ENCODE data around the gene EDEM3. TPM values are rescaled to one million over a fixed set of nuclear protein-coding genes. Genes with fewer than 3 reads are reported as not detected.

Gene EDEM3
- total RNA-seq, 2 experiments from 2014 or later = 12.5 to 14.5 TPM

DNA sequence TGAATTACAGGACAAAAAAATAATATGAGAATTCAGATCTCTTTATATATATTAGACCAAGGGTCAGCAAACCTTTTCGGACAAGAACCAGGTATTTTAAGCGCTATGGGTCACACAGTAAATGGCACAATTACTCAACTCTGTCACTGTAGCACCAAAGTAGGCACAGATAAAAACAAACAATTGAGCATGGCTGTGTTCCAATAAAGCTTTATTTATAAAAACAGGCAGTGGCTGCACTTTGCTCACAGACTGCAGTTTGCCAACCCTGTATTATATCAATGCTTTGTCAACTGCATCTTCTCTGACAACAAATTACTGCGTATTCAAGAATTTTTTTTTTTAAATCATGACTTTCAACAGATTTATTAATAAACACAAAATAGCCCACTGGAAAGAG lies 29.8 kb downstream of the EDEM3 start:
- DNase-seq (no peak), ATAC-seq (no peak)
- ChIA-PET CTCF (no interaction called here), POLR2A (interaction anchor here (1.0 kb wide), 1 partner anchor 29 kb away, joined by 3 read pairs; no protein-coding TSS in a partner anchor)
- intact Hi-C loops (cut with micrococcal nuclease) = no loop called here
- Mint-ChIP-seq H3K36me3 (ENCODE audit: low read depth) (peaks cover 28% of the 10 kb centered on the region), H3K27ac (no peak overlapping the region), H3K4me1 (ENCODE audit: low read depth) (peaks cover 6% of the 10 kb centered on the region), H3K4me3 (no peak overlapping the region), H3K27me3 (no peaks in the 10 kb centered on the region), H3K9me3 (no peaks in the 10 kb centered on the region)
- TF ChIP-seq CTCF (IDR thresholded peaks at IDR 0.05) = no peak

DNA sequence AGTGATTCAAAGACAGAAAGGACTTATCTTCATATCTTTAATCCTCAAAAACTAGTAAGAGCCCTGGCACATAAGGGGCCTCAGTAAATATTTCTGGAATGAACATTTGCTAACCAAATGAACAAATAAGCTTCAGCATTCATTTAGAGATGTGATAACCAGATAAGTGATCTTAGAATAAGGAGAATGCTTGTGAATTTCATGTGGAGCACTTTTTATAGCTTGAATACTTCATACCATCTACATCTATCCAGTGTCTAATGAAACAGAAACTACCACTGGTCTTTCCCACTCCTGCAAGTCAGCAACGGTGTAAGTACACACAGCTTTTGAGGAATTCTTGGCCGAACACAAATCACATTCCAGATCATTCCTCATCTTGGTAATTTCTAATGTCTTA lies 38.5 kb downstream of the EDEM3 start:
- H3K36me3 Mint-ChIP-seq (ENCODE audit: low read depth) = peaks cover 22% of the 10 kb centered on the region
- no peaks in the 10 kb centered on the region for H3K9me3 Mint-ChIP-seq
- no peak overlapping the region for H3K27ac Mint-ChIP-seq
- no peak overlapping the region for H3K4me3 Mint-ChIP-seq
- ATAC-seq = no peak
- no peak for DNase-seq
- intact Hi-C loops (cut with micrococcal nuclease) = no loop called here
- no peaks in the 10 kb centered on the region for H3K4me1 Mint-ChIP-seq (ENCODE audit: low read depth)
- no peaks in the 10 kb centered on the region for H3K27me3 Mint-ChIP-seq
- TF ChIP-seq CTCF (IDR thresholded peaks at IDR 0.05) = no peak
- ChIA-PET CTCF (no interaction called here), POLR2A (no interaction called here)

GRCh38 chr1:184709418-184709817 lies 45.2 kb downstream of the EDEM3 start:
- Mint-ChIP-seq H3K9me3 (no peaks in the 10 kb centered on the region), H3K27me3 (no peaks in the 10 kb centered on the region), H3K4me1 (ENCODE audit: low read depth) (no peaks in the 10 kb centered on the region), H3K27ac (no peak overlapping the region), H3K4me3 (no peak overlapping the region), H3K36me3 (ENCODE audit: low read depth) (peaks cover 25% of the 10 kb centered on the region)
- ChIA-PET CTCF (interaction anchor here (2.6 kb wide), 1 partner anchor 46 kb away, joined by 8 read pairs; no protein-coding TSS in a partner anchor), POLR2A (interaction anchor here (0.6 kb wide), 1 partner anchor 469 kb away, joined by 3 read pairs; no protein-coding TSS in a partner anchor)
- intact Hi-C loops (cut with micrococcal nuclease) = no loop called here
- DNase-seq = no peak
- no peak for ATAC-seq
- TF ChIP-seq CTCF (IDR thresholded peaks at IDR 0.05) = no peak

DNA sequence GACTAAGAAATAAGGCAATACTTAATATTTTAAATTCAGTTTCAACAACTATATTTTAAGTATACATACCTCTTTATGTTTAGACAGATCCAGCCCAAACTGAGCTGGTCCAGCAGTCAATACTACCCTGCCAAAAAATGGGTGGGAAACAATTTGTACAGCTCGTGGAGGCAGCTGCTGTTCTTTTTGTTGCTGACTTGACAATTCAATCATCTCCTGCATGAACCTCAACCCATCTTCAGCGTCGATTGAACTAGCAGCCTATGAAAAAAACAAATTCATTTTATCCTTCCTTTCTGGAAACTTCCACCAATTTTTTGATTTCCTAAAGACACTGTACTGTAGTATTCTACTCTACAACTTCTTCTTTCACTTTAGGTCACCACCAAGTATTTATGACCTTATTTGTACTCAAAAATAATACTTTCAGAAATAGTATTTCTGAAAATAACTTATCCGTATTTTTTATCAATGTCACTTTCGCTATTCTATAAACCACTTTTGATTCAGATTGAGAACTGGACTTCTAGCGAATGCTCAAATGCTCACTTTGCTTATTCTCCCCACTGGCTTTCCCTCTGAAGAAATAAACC lies 46.5 kb downstream of the EDEM3 start:
- DNase-seq (no peak), ATAC-seq (no peak)
- Mint-ChIP-seq H3K36me3 (ENCODE audit: low read depth) (peaks cover 27% of the 10 kb centered on the region), H3K4me1 (ENCODE audit: low read depth) (no peaks in the 10 kb centered on the region), H3K9me3 (no peaks in the 10 kb centered on the region), H3K4me3 (no peak overlapping the region), H3K27me3 (no peaks in the 10 kb centered on the region), H3K27ac (no peak overlapping the region)
- TF ChIP-seq CTCF (IDR thresholded peaks at IDR 0.05) = no peak
- intact Hi-C loops (cut with micrococcal nuclease) = no loop called here
- ChIA-PET POLR2A (no interaction called here), CTCF (interaction anchor here (2.6 kb wide), 1 partner anchor 44 kb away, joined by 8 read pairs; no protein-coding TSS in a partner anchor)

GRCh38 chr1:184705271-184705670 lies 49.4 kb downstream of the EDEM3 start:
- intact Hi-C loops (cut with micrococcal nuclease) = no loop called here
- H3K27ac Mint-ChIP-seq = no peak overlapping the region
- H3K4me1 Mint-ChIP-seq (ENCODE audit: low read depth) = no peaks in the 10 kb centered on the region
- ChIA-PET POLR2A (no interaction called here), CTCF (no interaction called here)
- H3K36me3 Mint-ChIP-seq (ENCODE audit: low read depth) = peaks cover 35% of the 10 kb centered on the region
- no peak overlapping the region for H3K4me3 Mint-ChIP-seq
- H3K27me3 Mint-ChIP-seq = no peaks in the 10 kb centered on the region
- DNase-seq = no peak
- no peaks in the 10 kb centered on the region for H3K9me3 Mint-ChIP-seq
- TF ChIP-seq CTCF (IDR thresholded peaks at IDR 0.05) = no peak
- no peak for ATAC-seq

Data from activated CD8-positive, alpha-beta T cell treated with anti-CD3 and anti-CD28 coated beads for 36 hours (primary cell).